HEK293 (cell line): ENCODE measurements around the gene HES1.
A peak's percentile ranks its signal among the peaks of the same experiment; 100 is the strongest.

Experiments
- CTCF ChIA-PET: fragments of 350-600 bp; formaldehyde crosslinking; extraction: SDS; loops from one replicate; lab custom pipeline; 2021; ENCODE audit warnings: antibody characterized with exemption; lab: Yijun Ruan, JAX
- POLR2A ChIA-PET: fragments of 300-600 bp; formaldehyde crosslinking; extraction: SDS; loops from one replicate; lab custom pipeline; 2020; ENCODE audit warnings: antibody characterized with exemption, inconsistent platforms; lab: Yijun Ruan, JAX
- H3K27ac ChIP-seq: fragments of 200-500 bp; sonication (Bioruptor generic); 2 replicates; pipeline ENCODE4 v1.5.1; 2014; ENCODE audit warnings: low read depth, low read length, control low read depth, inconsistent platforms; ENCODE audit errors: extremely low read depth
- H3K36me3 ChIP-seq, 2 experiments: fragments of 200-500 bp in 1 of 2; sonication (Bioruptor generic) in 1 of 2; 1 replicate in 1 of 2; 2 replicates in 1 of 2; pipeline ENCODE4 v1.5.1; 2014 to 2017; ENCODE audit warnings: inconsistent platforms in 2 of 2, low read length in 2 of 2; ENCODE audit not compliant: control insufficient read depth in 2 of 2, insufficient read depth in 1 of 2
- H3K4me1 ChIP-seq: fragments of 200-500 bp; sonication (Bioruptor generic); 2 replicates; pipeline ENCODE4 v1.5.1; 2014; ENCODE audit warnings: mild to moderate bottlenecking, low read length, inconsistent platforms; ENCODE audit not compliant: control insufficient read depth, insufficient read depth
- H3K4me3 ChIP-seq: 2 replicates; pipeline ENCODE4 v1.5.1; 2011; ENCODE audit warnings: low read depth, mild to moderate bottlenecking, control low read depth, low read length, moderate library complexity
- H3K9me3 ChIP-seq: fragments of 200-500 bp; sonication (Bioruptor generic); 2 replicates; pipeline ENCODE4 v1.5.1; 2014; ENCODE audit warnings: low read depth, low read length, inconsistent platforms; ENCODE audit not compliant: control insufficient read depth, insufficient read depth
- CTCF ChIP-seq: fragments of 450-650 bp; formaldehyde crosslinking; IDR thresholded peaks from 2 replicates; pipeline ENCODE4 v1.5.1; 2016; ENCODE audit warnings: missing biosample characterization, missing genetic modification characterization
- HIC1 ChIP-seq: fragments of 450-650 bp; formaldehyde crosslinking; IDR thresholded peaks from 2 replicates; pipeline ENCODE4 v1.5.1; 2016; ENCODE audit warnings: missing biosample characterization, missing genetic modification characterization
- SP2 ChIP-seq: fragments of 450-650 bp; formaldehyde crosslinking; IDR thresholded peaks from 2 replicates; pipeline ENCODE4 v1.5.1; 2016; ENCODE audit warnings: missing biosample characterization, missing genetic modification characterization
- SP7 ChIP-seq: fragments of 450-650 bp; formaldehyde crosslinking; IDR thresholded peaks from 2 replicates; pipeline ENCODE4 v1.5.1; 2016; ENCODE audit warnings: missing biosample characterization, missing genetic modification characterization
- YY1 ChIP-seq: fragments of 450-650 bp; formaldehyde crosslinking; IDR thresholded peaks from 2 replicates; pipeline ENCODE4 v1.5.1; 2018; ENCODE audit warnings: missing biosample characterization, missing genetic modification characterization
- ZBTB21 ChIP-seq: fragments of 450-650 bp; formaldehyde crosslinking; IDR thresholded peaks from 2 replicates; pipeline ENCODE4 v1.5.1; 2017; ENCODE audit warnings: missing biosample characterization, missing genetic modification characterization
- ZBTB7A ChIP-seq: fragments of 450-650 bp; formaldehyde crosslinking; IDR thresholded peaks from 2 replicates; pipeline ENCODE4 v1.5.1; 2016; ENCODE audit warnings: low read depth, missing biosample characterization, missing genetic modification characterization
- ZBTB8A ChIP-seq: fragments of 450-650 bp; formaldehyde crosslinking; IDR thresholded peaks from 2 replicates; pipeline ENCODE4 v1.5.1; 2016; ENCODE audit warnings: missing biosample characterization, missing genetic modification characterization
- ZFHX2 ChIP-seq: fragments of 450-650 bp; formaldehyde crosslinking; conservative IDR thresholded peaks from 2 replicates; pipeline ENCODE4 v1.5.1; 2016; ENCODE audit warnings: missing biosample characterization, missing genetic modification characterization
- ZFP37 ChIP-seq: fragments of 450-650 bp; formaldehyde crosslinking; IDR thresholded peaks from 2 replicates; pipeline ENCODE4 v1.5.1; 2016; ENCODE audit warnings: missing biosample characterization, missing genetic modification characterization
- ZNF146 ChIP-seq: fragments of 450-650 bp; formaldehyde crosslinking; IDR thresholded peaks from 2 replicates; pipeline ENCODE4 v1.5.1; 2016; ENCODE audit warnings: missing biosample characterization, missing genetic modification characterization
- ZNF341 ChIP-seq: fragments of 450-650 bp; formaldehyde crosslinking; IDR thresholded peaks from 2 replicates; pipeline ENCODE4; 2016; ENCODE audit warnings: low read depth, missing biosample characterization, missing genetic modification characterization
- ZNF366 ChIP-seq: fragments of 450-650 bp; formaldehyde crosslinking; conservative IDR thresholded peaks from 2 replicates; pipeline ENCODE4 v1.5.1; 2016; ENCODE audit warnings: missing biosample characterization, missing genetic modification characterization
- ZNF473 ChIP-seq: fragments of 450-650 bp; formaldehyde crosslinking; IDR thresholded peaks from 2 replicates; pipeline ENCODE4 v1.5.1; 2017; ENCODE audit warnings: missing biosample characterization, missing genetic modification characterization
- ZNF561 ChIP-seq: fragments of 450-650 bp; IDR thresholded peaks from 2 replicates; pipeline ENCODE4 v1.5.1; 2018; ENCODE audit warnings: missing biosample characterization, missing genetic modification characterization, borderline replicate concordance
- ZNF692 ChIP-seq: fragments of 450-650 bp; formaldehyde crosslinking; IDR thresholded peaks from 2 replicates; pipeline ENCODE4 v1.5.1; 2016; ENCODE audit warnings: missing biosample characterization, missing genetic modification characterization
- ZSCAN30 ChIP-seq: fragments of 450-650 bp; IDR thresholded peaks from 2 replicates; pipeline ENCODE4 v1.5.1; 2018; ENCODE audit warnings: missing biosample characterization, mild to moderate bottlenecking, missing genetic modification characterization, moderate library complexity
- TF ChIP-seq, protein P1 (sequence below): fragments of 450-650 bp; formaldehyde crosslinking; IDR thresholded peaks from 2 replicates; pipeline ENCODE4 v1.5.1; 2016; ENCODE audit warnings: missing biosample characterization, missing genetic modification characterization
- TF ChIP-seq, protein P2 (sequence below): fragments of 450-650 bp; IDR thresholded peaks from 2 replicates; pipeline ENCODE4 v1.5.1; 2018; ENCODE audit warnings: missing biosample characterization, mild to moderate bottlenecking, missing genetic modification characterization

Gene HES1

GRCh38 chr3:194137008-194137505, 1.1 kb downstream of the HES1 start (continued):
- TF ChIP-seq ZBTB21 (tag by site-specific recombination) (no peak), YY1 (0 out of 2 replicates have a peak, but pooled peaks have one; percentile 9), SP2 (peak; percentile 49), ZNF366 (tag by site-specific recombination) (0 out of 2 replicates have a peak, but pooled peaks have one; percentile 24), ZBTB8A (tag by site-specific recombination) (peak; percentile 82), SP7 (tag by site-specific recombination) (peak; percentile 23; the same call in 1 of the 2 replicates), ZNF473 (tag by site-specific recombination) (no peak), ZFHX2 (tag by site-specific recombination) (peak; percentile 33), ZNF146 (tag by site-specific recombination) (no peak)
- TF ChIP-seq, protein P1, sequence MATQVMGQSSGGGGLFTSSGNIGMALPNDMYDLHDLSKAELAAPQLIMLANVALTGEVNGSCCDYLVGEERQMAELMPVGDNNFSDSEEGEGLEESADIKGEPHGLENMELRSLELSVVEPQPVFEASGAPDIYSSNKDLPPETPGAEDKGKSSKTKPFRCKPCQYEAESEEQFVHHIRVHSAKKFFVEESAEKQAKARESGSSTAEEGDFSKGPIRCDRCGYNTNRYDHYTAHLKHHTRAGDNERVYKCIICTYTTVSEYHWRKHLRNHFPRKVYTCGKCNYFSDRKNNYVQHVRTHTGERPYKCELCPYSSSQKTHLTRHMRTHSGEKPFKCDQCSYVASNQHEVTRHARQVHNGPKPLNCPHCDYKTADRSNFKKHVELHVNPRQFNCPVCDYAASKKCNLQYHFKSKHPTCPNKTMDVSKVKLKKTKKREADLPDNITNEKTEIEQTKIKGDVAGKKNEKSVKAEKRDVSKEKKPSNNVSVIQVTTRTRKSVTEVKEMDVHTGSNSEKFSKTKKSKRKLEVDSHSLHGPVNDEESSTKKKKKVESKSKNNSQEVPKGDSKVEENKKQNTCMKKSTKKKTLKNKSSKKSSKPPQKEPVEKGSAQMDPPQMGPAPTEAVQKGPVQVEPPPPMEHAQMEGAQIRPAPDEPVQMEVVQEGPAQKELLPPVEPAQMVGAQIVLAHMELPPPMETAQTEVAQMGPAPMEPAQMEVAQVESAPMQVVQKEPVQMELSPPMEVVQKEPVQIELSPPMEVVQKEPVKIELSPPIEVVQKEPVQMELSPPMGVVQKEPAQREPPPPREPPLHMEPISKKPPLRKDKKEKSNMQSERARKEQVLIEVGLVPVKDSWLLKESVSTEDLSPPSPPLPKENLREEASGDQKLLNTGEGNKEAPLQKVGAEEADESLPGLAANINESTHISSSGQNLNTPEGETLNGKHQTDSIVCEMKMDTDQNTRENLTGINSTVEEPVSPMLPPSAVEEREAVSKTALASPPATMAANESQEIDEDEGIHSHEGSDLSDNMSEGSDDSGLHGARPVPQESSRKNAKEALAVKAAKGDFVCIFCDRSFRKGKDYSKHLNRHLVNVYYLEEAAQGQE: peak; percentile 21

GRCh38 chr3:194137506-194138474, 1.8 kb downstream of the HES1 start:
- Histone ChIP-seq H3K36me3 (peaks cover 5 to 26% of the 10 kb centered on the region in 2 experiments; a peak in 2 of 3 replicates), H3K4me1 (peaks cover 9% of the 10 kb centered on the region), H3K27ac (peak overlapping the region; percentile 100), H3K9me3 (no peaks in the 10 kb centered on the region), H3K4me3 (peak overlapping the region; percentile 93)
- ChIA-PET CTCF (interaction anchor here (0.7 to 5.1 kb wide), 10 partner anchors 42 to 357 kb away, joined by 3 to 25 read pairs (median 4); no protein-coding TSS in a partner anchor), POLR2A (interaction anchor here (0.6 to 9.5 kb wide), 8 partner anchors 13 to 356 kb away, joined by 3 to 145 read pairs (median 8); no protein-coding TSS in a partner anchor)
- TF ChIP-seq ZFP37 (tag by site-specific recombination) (peak; percentile 61), ZSCAN30 (tag by site-specific recombination) (peak; percentile 11; the same call in 1 of the 2 replicates), CTCF (peak; percentile 28), ZNF692 (tag by site-specific recombination) (peak; percentile 88), HIC1 (tag by site-specific recombination) (peak; percentile 12; the same call in 1 of the 2 replicates), ZBTB7A (tag by site-specific recombination) (peak; percentile 72), ZNF561 (tag by site-specific recombination) (0 out of 2 replicates have a peak, but pooled peaks have one; percentile 26), ZNF341 (peak; percentile 43; the same call in 1 of the 2 replicates)
- TF ChIP-seq, protein P1: 0 out of 2 replicates have a peak, but pooled peaks have one; percentile 42
- TF ChIP-seq, protein P2, sequence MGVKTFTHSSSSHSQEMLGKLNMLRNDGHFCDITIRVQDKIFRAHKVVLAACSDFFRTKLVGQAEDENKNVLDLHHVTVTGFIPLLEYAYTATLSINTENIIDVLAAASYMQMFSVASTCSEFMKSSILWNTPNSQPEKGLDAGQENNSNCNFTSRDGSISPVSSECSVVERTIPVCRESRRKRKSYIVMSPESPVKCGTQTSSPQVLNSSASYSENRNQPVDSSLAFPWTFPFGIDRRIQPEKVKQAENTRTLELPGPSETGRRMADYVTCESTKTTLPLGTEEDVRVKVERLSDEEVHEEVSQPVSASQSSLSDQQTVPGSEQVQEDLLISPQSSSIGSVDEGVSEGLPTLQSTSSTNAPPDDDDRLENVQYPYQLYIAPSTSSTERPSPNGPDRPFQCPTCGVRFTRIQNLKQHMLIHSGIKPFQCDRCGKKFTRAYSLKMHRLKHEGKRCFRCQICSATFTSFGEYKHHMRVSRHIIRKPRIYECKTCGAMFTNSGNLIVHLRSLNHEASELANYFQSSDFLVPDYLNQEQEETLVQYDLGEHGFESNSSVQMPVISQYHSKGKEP: no peak
